Measurements from ENCODE around the gene RNF213.

- TF ChIP-seq CTCF (IDR thresholded peaks at IDR 0.05) (no peak), POLR2A (IDR thresholded peaks at IDR 0.05) (no peak), EP300 (IDR thresholded peaks at IDR 0.05) (no peak)
Observed at GRCh38 chr17:80427366-80428282, 167.0 kb downstream of the RNF213 start.
